ENCODE measurements around the gene GLO1. TPM values are rescaled to one million over a fixed set of nuclear protein-coding genes. Genes with fewer than 3 reads are reported as not detected.
"Not testable (repeated sequence)": the region's sequence is repeated elsewhere in the genome, so short reads cannot be mapped to it uniquely, and the experiment has no call there.

The GLO1 gene
- total RNA-seq, 1 donor from 2014 or later: 127 TPM

GRCh38 chr6:38708496-38708895, 5.6 kb upstream of the GLO1 start:
- DNase-seq (ENCODE audit: extremely low read depth, low read depth, low spot score): no peak

- no peak for DNase-seq (ENCODE audit: extremely low read depth, low read depth, low spot score)
Observed at GRCh38 chr6:38705924-38706323, 3.0 kb upstream of the GLO1 start.

GRCh38 chr6:38703949-38704590, 1.1 kb upstream of the GLO1 start:
- no peak for DNase-seq (ENCODE audit: extremely low read depth, low read depth, low spot score)

GRCh38 chr6:38701551-38701950, 1.4 kb downstream of the GLO1 start:
- no peak for DNase-seq (ENCODE audit: extremely low read depth, low read depth, low spot score)

GRCh38 chr6:38699702-38700101, 3.2 kb downstream of the GLO1 start:
- DNase-seq (ENCODE audit: extremely low read depth, low read depth, low spot score): not testable (repeated sequence)

- no peak for DNase-seq (ENCODE audit: extremely low read depth, low read depth, low spot score)
Observed at GRCh38 chr6:38697846-38698245, 5.1 kb downstream of the GLO1 start.

- DNase-seq (ENCODE audit: extremely low read depth, low read depth, low spot score): no peak
Observed at GRCh38 chr6:38696345-38696744, 6.6 kb downstream of the GLO1 start.

GRCh38 chr6:38695933-38696332, 7.0 kb downstream of the GLO1 start:
- no peak for DNase-seq (ENCODE audit: extremely low read depth, low read depth, low spot score)

- DNase-seq (ENCODE audit: extremely low read depth, low read depth, low spot score): no peak
Observed at GRCh38 chr6:38695227-38695900, 7.6 kb downstream of the GLO1 start.

GRCh38 chr6:38688579-38689087, 14.3 kb downstream of the GLO1 start:
- DNase-seq (ENCODE audit: extremely low read depth, low read depth, low spot score): no peak

- DNase-seq (ENCODE audit: extremely low read depth, low read depth, low spot score): no peak
Observed at GRCh38 chr6:38687549-38687948, 15.4 kb downstream of the GLO1 start.

- DNase-seq (ENCODE audit: extremely low read depth, low read depth, low spot score): no peak
Observed at GRCh38 chr6:38687043-38687353, 15.9 kb downstream of the GLO1 start.

GRCh38 chr6:38686270-38687042, 16.5 kb downstream of the GLO1 start:
- no peak for DNase-seq (ENCODE audit: extremely low read depth, low read depth, low spot score)

GRCh38 chr6:38684904-38685303, 18.0 kb downstream of the GLO1 start:
- DNase-seq (ENCODE audit: extremely low read depth, low read depth, low spot score): no peak

GRCh38 chr6:38684237-38684636, 18.7 kb downstream of the GLO1 start:
- DNase-seq (ENCODE audit: extremely low read depth, low read depth, low spot score): no peak

GRCh38 chr6:38681850-38682249, 21.1 kb downstream of the GLO1 start:
- no peak for DNase-seq (ENCODE audit: extremely low read depth, low read depth, low spot score)

GRCh38 chr6:38679668-38680067, 23.3 kb downstream of the GLO1 start:
- no peak for DNase-seq (ENCODE audit: extremely low read depth, low read depth, low spot score)

- DNase-seq (ENCODE audit: extremely low read depth, low read depth, low spot score): no peak
Observed at GRCh38 chr6:38678178-38678760, 24.7 kb downstream of the GLO1 start.

GRCh38 chr6:38676974-38677544, 25.9 kb downstream of the GLO1 start:
- no peak for DNase-seq (ENCODE audit: extremely low read depth, low read depth, low spot score)

GRCh38 chr6:38676236-38676973, 26.5 kb downstream of the GLO1 start:
- no peak for DNase-seq (ENCODE audit: extremely low read depth, low read depth, low spot score)

Data from glomerular endothelial cell (primary cell).